Ramos (cell line): ENCODE data around the gene SBF2.
"Not testable (repeated sequence)": the region's sequence is repeated elsewhere in the genome, so short reads cannot be mapped to it uniquely, and the experiment has no call there.

Experiments used
- in situ Hi-C: fragments of 300-500 bp; cut with MboI; formaldehyde crosslinking; loops from one replicate; pipeline ENCODE4 v1.14.3; 2022; ENCODE audit warnings: low sequenced_read_pairs; ENCODE audit not compliant: unreplicated experiment

SBF2 gene

GRCh38 chr11:10038521-10039302, 255.3 kb downstream of the SBF2 start:
- in situ Hi-C loops, result no loop called here

GRCh38 chr11:10035932-10036331, 258.1 kb downstream of the SBF2 start:
- in situ Hi-C loops, result not testable (repeated sequence)

- in situ Hi-C loops, result no loop called here
Observed at GRCh38 chr11:10032935-10033334, 261.1 kb downstream of the SBF2 start.

- in situ Hi-C loops, result no loop called here
Observed at GRCh38 chr11:10030122-10030490, 263.9 kb downstream of the SBF2 start.

- in situ Hi-C loops, result no loop called here
Observed at GRCh38 chr11:10029386-10030121, 264.5 kb downstream of the SBF2 start.

- in situ Hi-C loops, result no loop called here
Observed at GRCh38 chr11:10026514-10026913, 267.5 kb downstream of the SBF2 start.

GRCh38 chr11:10023212-10023611, 270.8 kb downstream of the SBF2 start:
- in situ Hi-C loops, result no loop called here

GRCh38 chr11:10022764-10023163, 271.3 kb downstream of the SBF2 start:
- in situ Hi-C loops, result no loop called here

- in situ Hi-C loops, result no loop called here
Observed at GRCh38 chr11:10021563-10021962, 272.5 kb downstream of the SBF2 start.

- in situ Hi-C loops, result no loop called here
Observed at GRCh38 chr11:10019906-10020682, 273.9 kb downstream of the SBF2 start.

- in situ Hi-C loops, result no loop called here
Observed at GRCh38 chr11:10017911-10018310, 276.1 kb downstream of the SBF2 start.

- in situ Hi-C loops, result no loop called here
Observed at GRCh38 chr11:10017050-10017449, 277.0 kb downstream of the SBF2 start.

- in situ Hi-C loops, result no loop called here
Observed at GRCh38 chr11:10012068-10012467, 282.0 kb downstream of the SBF2 start.

GRCh38 chr11:10005955-10006525, 288.0 kb downstream of the SBF2 start:
- in situ Hi-C loops, result no loop called here

GRCh38 chr11:10004526-10005113, 289.4 kb downstream of the SBF2 start:
- in situ Hi-C loops, result no loop called here

GRCh38 chr11:10002221-10002620, 291.8 kb downstream of the SBF2 start:
- in situ Hi-C loops, result no loop called here

- in situ Hi-C loops, result no loop called here
Observed at GRCh38 chr11:9992306-9992705, 301.7 kb downstream of the SBF2 start.

- in situ Hi-C loops, result no loop called here
Observed at GRCh38 chr11:9990221-9990973, 303.6 kb downstream of the SBF2 start.

GRCh38 chr11:9987303-9987702, 306.7 kb downstream of the SBF2 start:
- in situ Hi-C loops, result not testable (repeated sequence)
